Neural crest cell (in vitro differentiated cells): ENCODE data around the gene CRB2. TPM values are rescaled to one million over a fixed set of nuclear protein-coding genes. Genes with fewer than 3 reads are reported as not detected.

ENCODE experiments used
- DNase-seq: peaks from one replicate; pipeline ENCODE4 v3.0.0; 2021; ENCODE audit warnings: low read depth, mixed read lengths, low spot score
- H3K27ac Mint-ChIP-seq: one replicate; pipeline ENCODE4 v1.8.0; 2021; ENCODE audit warnings: mild to moderate bottlenecking, mixed read lengths; ENCODE audit not compliant: unreplicated experiment
- H3K27me3 Mint-ChIP-seq: 2 replicates; pipeline ENCODE4 v1.8.0; 2021; ENCODE audit warnings: low read depth, mild to moderate bottlenecking, mixed read lengths
- H3K36me3 Mint-ChIP-seq: 2 replicates; pipeline ENCODE4 v1.8.0; 2021; ENCODE audit warnings: low read depth, mild to moderate bottlenecking, mixed read lengths
- H3K4me1 Mint-ChIP-seq: 2 replicates; pipeline ENCODE4 v1.8.0; 2021; ENCODE audit warnings: mixed read lengths
- H3K4me3 Mint-ChIP-seq: one replicate; pipeline ENCODE4 v1.8.0; 2021; ENCODE audit warnings: mild to moderate bottlenecking, mixed read lengths
- H3K9me3 Mint-ChIP-seq: 2 replicates; pipeline ENCODE4 v1.8.0; 2021; ENCODE audit warnings: mixed read lengths
- CTCF ChIP-seq: fragments of 200-600 bp; sonication (generic); conservative IDR thresholded peaks from 2 replicates; pipeline ENCODE4 v1.5.0; 2021; ENCODE audit warnings: antibody characterized with exemption, mild to moderate bottlenecking
- total RNA-seq: library from RNA; stranded (reverse); gene quantifications from 2 replicates; pipeline ENCODE4 v1.2.1, GENCODE V29; 2021

Gene CRB2
- total RNA-seq, 1 donor from 2014 or later: 80.5 TPM

- peaks cover 65% of the 10 kb centered on the region for H3K4me1 Mint-ChIP-seq
- H3K27me3 Mint-ChIP-seq: peaks cover 6% of the 10 kb centered on the region
- H3K27ac Mint-ChIP-seq: peak overlapping the region; percentile 97
- TF ChIP-seq CTCF: no peak
- no peak for DNase-seq
- H3K9me3 Mint-ChIP-seq: no peaks in the 10 kb centered on the region
- H3K4me3 Mint-ChIP-seq: peak overlapping the region; percentile 93
- H3K36me3 Mint-ChIP-seq: no peaks in the 10 kb centered on the region
These were observed 1.7 kb downstream of the CRB2 start for GRCh38 chr9:123357743-123358059.

- Mint-ChIP-seq H3K27ac (peak overlapping the region; percentile 97), H3K4me1 (peaks cover 66% of the 10 kb centered on the region), H3K9me3 (no peaks in the 10 kb centered on the region), H3K4me3 (peak overlapping the region; percentile 93), H3K27me3 (peaks cover 4% of the 10 kb centered on the region), H3K36me3 (no peaks in the 10 kb centered on the region)
- peak; percentile 73 for DNase-seq
- TF ChIP-seq CTCF: no peak
These were observed 2.3 kb downstream of the CRB2 start for GRCh38 chr9:123358181-123358905.

GRCh38 chr9:123359106-123359505 is 3.1 kb downstream of the CRB2 start:
- H3K27ac Mint-ChIP-seq: peak overlapping the region; percentile 97
- peaks cover 2% of the 10 kb centered on the region for H3K27me3 Mint-ChIP-seq
- peak overlapping the region; percentile 93 for H3K4me3 Mint-ChIP-seq
- no peaks in the 10 kb centered on the region for H3K36me3 Mint-ChIP-seq
- H3K4me1 Mint-ChIP-seq: peaks cover 72% of the 10 kb centered on the region
- DNase-seq: no peak
- no peaks in the 10 kb centered on the region for H3K9me3 Mint-ChIP-seq
- no peak for TF ChIP-seq CTCF

DNA sequence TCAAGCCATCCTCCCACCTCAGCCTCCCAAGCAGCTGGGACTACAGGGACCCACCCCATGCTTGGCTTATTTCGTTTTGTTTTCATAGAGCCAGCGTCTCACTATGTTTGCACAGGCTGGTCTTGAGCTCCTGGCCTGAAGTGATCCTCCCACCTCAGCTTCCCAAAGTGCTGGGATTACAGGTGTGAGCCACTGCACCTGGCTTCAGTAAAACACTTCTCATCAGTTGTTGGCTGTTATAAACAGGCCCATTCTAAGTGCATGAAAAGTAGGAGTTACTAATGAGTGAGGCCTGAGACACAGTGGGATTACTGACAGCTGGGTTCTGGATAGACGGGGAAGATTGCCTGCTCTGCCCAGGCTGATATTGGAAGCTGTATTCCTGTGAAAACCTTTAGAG is 3.5 kb downstream of the CRB2 start:
- Mint-ChIP-seq H3K9me3 (no peaks in the 10 kb centered on the region), H3K36me3 (no peaks in the 10 kb centered on the region), H3K27ac (peak overlapping the region; percentile 94), H3K27me3 (no peaks in the 10 kb centered on the region), H3K4me1 (peaks cover 73% of the 10 kb centered on the region), H3K4me3 (peak overlapping the region; percentile 93)
- DNase-seq: no peak
- TF ChIP-seq CTCF: no peak

DNA sequence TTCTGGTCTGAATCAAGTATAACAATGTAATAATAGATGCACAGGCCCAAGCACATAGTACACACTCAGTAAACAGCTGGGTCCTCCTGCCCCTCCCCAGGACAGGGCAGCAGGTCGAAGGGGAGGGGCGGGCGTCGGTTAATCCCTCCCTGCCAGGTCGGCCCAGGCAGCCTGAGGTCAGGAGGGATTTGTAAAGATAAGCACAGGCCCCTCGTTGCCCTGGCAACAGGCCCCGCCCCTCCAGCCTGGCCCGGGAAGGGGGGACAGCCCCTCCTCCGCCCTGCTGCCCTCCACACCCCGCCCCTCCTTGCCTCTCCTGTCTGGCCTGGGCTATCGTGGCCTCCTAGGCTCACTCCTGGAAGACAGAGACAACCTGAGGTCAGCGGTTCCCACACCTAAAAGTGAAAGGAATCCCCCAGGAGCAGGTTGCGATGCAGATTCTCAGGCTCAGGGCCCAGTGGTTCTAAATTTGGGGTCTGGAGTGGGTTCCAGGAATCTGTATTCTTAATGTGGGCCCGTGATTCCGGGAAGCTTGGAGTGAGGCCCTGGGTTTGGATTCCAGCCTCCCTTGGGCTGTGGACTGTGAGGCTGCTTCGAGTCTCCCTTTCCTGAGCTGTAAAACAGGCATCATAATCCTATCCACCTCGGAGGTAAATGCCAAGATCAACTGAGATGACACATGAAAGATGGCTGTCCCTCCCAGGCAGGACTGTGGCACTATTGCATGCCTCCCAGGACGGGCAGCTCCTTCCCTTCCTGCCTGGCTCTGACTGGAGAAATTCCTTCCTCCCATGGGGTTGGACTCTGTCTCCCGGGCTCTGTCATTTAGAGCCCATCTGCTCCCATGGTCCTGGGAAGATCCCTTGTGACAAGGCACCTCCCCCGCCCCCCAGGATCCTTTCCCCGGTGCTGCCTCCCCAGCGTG is 4.4 kb downstream of the CRB2 start:
- H3K27ac Mint-ChIP-seq: peak overlapping the region; percentile 94
- no peaks in the 10 kb centered on the region for H3K36me3 Mint-ChIP-seq
- no peaks in the 10 kb centered on the region for H3K9me3 Mint-ChIP-seq
- H3K4me1 Mint-ChIP-seq: peaks cover 72% of the 10 kb centered on the region
- peak; percentile 95 for DNase-seq
- peak overlapping the region; percentile 93 for H3K4me3 Mint-ChIP-seq
- TF ChIP-seq CTCF: no peak
- no peaks in the 10 kb centered on the region for H3K27me3 Mint-ChIP-seq
